ENCODE measurements around the gene MTARC1.

DNA sequence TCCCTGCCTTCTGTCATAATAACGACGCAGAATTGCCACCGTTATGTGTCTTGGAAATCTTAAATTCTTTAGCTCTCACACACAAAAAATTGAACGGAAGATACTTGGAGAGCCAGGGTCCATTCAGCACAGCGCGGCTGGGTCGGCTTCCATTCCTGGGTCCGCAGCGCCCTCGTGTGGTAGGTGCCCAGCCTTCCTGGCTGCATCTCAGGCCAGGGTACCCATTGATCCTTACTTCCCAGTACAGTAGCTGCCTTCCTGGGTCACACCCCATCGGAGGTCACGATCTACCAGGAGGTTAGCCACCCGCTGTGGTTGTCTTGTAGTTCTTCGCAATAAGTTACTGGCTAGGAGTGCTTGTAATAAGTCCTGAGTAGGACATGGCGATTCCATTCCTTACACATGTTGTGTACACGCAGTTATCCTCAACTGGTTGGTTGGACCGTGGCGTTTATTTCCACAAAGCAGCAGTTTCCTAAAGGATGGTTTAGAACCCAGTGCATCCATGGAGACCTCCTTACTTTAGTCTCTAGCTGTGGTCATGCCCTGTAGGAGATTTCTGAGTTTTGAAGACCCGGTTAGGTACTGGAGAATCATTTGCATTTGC lies 9.9 kb upstream of the MTARC1 start:
- TF ChIP-seq, protein P1, sequence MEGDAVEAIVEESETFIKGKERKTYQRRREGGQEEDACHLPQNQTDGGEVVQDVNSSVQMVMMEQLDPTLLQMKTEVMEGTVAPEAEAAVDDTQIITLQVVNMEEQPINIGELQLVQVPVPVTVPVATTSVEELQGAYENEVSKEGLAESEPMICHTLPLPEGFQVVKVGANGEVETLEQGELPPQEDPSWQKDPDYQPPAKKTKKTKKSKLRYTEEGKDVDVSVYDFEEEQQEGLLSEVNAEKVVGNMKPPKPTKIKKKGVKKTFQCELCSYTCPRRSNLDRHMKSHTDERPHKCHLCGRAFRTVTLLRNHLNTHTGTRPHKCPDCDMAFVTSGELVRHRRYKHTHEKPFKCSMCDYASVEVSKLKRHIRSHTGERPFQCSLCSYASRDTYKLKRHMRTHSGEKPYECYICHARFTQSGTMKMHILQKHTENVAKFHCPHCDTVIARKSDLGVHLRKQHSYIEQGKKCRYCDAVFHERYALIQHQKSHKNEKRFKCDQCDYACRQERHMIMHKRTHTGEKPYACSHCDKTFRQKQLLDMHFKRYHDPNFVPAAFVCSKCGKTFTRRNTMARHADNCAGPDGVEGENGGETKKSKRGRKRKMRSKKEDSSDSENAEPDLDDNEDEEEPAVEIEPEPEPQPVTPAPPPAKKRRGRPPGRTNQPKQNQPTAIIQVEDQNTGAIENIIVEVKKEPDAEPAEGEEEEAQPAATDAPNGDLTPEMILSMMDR (IDR thresholded peaks at IDR 0.05 in 2 of 3, conservative IDR thresholded peaks at IDR 0.05 in 1 of 3; ENCODE audit: borderline replicate concordance in 1 of 3, insufficient read depth in 1 of 3, low read depth in 2 of 3, low read length in 2 of 3): peak; percentile 78 to 99 (median 92)
- TF ChIP-seq EZH2phosphoT487 (IDR thresholded peaks at IDR 0.05; ENCODE audit: borderline replicate concordance) (no peak), POLR2AphosphoS5 (IDR thresholded peaks at IDR 0.05; ENCODE audit: low read depth, low read length) (no peak), POLR2A (IDR thresholded peaks at IDR 0.05; ENCODE audit: borderline replicate concordance, extremely low read depth, insufficient read depth, insufficient read length) (no peak), SP1 (IDR thresholded peaks at IDR 0.05; ENCODE audit: low read depth) (no peak), EZH2 (IDR thresholded peaks at IDR 0.05) (no peak), SRF (IDR thresholded peaks at IDR 0.05; ENCODE audit: low read depth) (no peak), JUND (IDR thresholded peaks at IDR 0.05) (no peak), RAD21 (IDR thresholded peaks at IDR 0.05; ENCODE audit: low read depth) (peak; percentile 95)
- TF ChIP-seq, protein P2, sequence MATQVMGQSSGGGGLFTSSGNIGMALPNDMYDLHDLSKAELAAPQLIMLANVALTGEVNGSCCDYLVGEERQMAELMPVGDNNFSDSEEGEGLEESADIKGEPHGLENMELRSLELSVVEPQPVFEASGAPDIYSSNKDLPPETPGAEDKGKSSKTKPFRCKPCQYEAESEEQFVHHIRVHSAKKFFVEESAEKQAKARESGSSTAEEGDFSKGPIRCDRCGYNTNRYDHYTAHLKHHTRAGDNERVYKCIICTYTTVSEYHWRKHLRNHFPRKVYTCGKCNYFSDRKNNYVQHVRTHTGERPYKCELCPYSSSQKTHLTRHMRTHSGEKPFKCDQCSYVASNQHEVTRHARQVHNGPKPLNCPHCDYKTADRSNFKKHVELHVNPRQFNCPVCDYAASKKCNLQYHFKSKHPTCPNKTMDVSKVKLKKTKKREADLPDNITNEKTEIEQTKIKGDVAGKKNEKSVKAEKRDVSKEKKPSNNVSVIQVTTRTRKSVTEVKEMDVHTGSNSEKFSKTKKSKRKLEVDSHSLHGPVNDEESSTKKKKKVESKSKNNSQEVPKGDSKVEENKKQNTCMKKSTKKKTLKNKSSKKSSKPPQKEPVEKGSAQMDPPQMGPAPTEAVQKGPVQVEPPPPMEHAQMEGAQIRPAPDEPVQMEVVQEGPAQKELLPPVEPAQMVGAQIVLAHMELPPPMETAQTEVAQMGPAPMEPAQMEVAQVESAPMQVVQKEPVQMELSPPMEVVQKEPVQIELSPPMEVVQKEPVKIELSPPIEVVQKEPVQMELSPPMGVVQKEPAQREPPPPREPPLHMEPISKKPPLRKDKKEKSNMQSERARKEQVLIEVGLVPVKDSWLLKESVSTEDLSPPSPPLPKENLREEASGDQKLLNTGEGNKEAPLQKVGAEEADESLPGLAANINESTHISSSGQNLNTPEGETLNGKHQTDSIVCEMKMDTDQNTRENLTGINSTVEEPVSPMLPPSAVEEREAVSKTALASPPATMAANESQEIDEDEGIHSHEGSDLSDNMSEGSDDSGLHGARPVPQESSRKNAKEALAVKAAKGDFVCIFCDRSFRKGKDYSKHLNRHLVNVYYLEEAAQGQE (IDR thresholded peaks at IDR 0.05; ENCODE audit: low read depth): no peak
- TF ChIP-seq, protein P3, sequence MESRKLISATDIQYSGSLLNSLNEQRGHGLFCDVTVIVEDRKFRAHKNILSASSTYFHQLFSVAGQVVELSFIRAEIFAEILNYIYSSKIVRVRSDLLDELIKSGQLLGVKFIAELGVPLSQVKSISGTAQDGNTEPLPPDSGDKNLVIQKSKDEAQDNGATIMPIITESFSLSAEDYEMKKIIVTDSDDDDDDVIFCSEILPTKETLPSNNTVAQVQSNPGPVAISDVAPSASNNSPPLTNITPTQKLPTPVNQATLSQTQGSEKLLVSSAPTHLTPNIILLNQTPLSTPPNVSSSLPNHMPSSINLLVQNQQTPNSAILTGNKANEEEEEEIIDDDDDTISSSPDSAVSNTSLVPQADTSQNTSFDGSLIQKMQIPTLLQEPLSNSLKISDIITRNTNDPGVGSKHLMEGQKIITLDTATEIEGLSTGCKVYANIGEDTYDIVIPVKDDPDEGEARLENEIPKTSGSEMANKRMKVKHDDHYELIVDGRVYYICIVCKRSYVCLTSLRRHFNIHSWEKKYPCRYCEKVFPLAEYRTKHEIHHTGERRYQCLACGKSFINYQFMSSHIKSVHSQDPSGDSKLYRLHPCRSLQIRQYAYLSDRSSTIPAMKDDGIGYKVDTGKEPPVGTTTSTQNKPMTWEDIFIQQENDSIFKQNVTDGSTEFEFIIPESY (IDR thresholded peaks at IDR 0.05; ENCODE audit: extremely low read depth, insufficient replicate concordance, low read length): no peak
- TF ChIP-seq, protein P4, sequence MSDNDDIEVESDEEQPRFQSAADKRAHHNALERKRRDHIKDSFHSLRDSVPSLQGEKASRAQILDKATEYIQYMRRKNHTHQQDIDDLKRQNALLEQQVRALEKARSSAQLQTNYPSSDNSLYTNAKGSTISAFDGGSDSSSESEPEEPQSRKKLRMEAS (IDR thresholded peaks at IDR 0.05): no peak
- TF ChIP-seq, protein P5, sequence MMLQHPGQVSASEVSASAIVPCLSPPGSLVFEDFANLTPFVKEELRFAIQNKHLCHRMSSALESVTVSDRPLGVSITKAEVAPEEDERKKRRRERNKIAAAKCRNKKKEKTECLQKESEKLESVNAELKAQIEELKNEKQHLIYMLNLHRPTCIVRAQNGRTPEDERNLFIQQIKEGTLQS (IDR thresholded peaks at IDR 0.05): no peak
